Osteoblast (primary cell): Measurements from ENCODE around the gene GIMAP2. TPM values are rescaled to one million over a fixed set of nuclear protein-coding genes. Genes with fewer than 3 reads are reported as not detected.
A peak's percentile ranks its signal among the peaks of the same experiment; 100 is the strongest.

Experiments
- DNase-seq: peaks from one replicate; pipeline ENCODE4 v3.0.0; 2011; ENCODE audit warnings: low spot score, mixed read lengths; ENCODE audit not compliant: insufficient read length; ENCODE audit errors: missing footprints
- H2AFZ ChIP-seq: 2 replicates; pipeline ENCODE4 v1.6.0; 2011; ENCODE audit warnings: mild to moderate bottlenecking, low read length
- H3K27ac ChIP-seq: 2 replicates; pipeline ENCODE4 v1.5.1; 2011; ENCODE audit warnings: mild to moderate bottlenecking, low read depth, low read length, moderate library complexity
- H3K27me3 ChIP-seq: 2 replicates; pipeline ENCODE4 v1.6.0; 2012; ENCODE audit warnings: mild to moderate bottlenecking, control low read depth, inconsistent platforms, low read length, moderate library complexity; ENCODE audit not compliant: insufficient read depth
- H3K36me3 ChIP-seq: 2 replicates; pipeline ENCODE4 v1.5.1; 2011; ENCODE audit warnings: mild to moderate bottlenecking, low read length, control low read depth, moderate library complexity; ENCODE audit not compliant: insufficient read depth
- H3K4me1 ChIP-seq: 2 replicates; pipeline ENCODE4 v1.5.1; 2011; ENCODE audit warnings: mild to moderate bottlenecking, low read length, control low read depth, moderate library complexity; ENCODE audit not compliant: insufficient read depth
- H3K4me2 ChIP-seq: 2 replicates; pipeline ENCODE4 v1.6.0; 2011; ENCODE audit warnings: mild to moderate bottlenecking, low read length; ENCODE audit not compliant: insufficient read depth
- H3K4me3 ChIP-seq: fragments of 200-600 bp; sonication (generic); 3 replicates; pipeline ENCODE4 v1.5.1; 2012; ENCODE audit warnings: mild to moderate bottlenecking, low read length, inconsistent platforms; ENCODE audit not compliant: insufficient read depth
- H3K79me2 ChIP-seq: 2 replicates; pipeline ENCODE4 v1.6.0; 2012; ENCODE audit warnings: mild to moderate bottlenecking, low read length, control low read depth, inconsistent platforms; ENCODE audit not compliant: insufficient read depth
- H3K9me3 ChIP-seq: 2 replicates; pipeline ENCODE4 v1.5.1; 2011; ENCODE audit warnings: low read depth, low read length, control low read depth
- H4K20me1 ChIP-seq: 2 replicates; pipeline ENCODE4 v1.6.0; 2012; ENCODE audit warnings: mild to moderate bottlenecking, low read length, control low read depth; ENCODE audit not compliant: insufficient read depth
- total RNA-seq: library from RNA; depleted of rRNA; stranded (reverse); fragments of >200 nt; gene quantifications from 2 replicates; pipeline ENCODE4 v1.2.3, GENCODE V29; 2012
- TF ChIP-seq, protein P1 (sequence below): IDR thresholded peaks from 2 replicates; pipeline ENCODE4 v1.5.1; 2011; ENCODE audit warnings: mild to moderate bottlenecking, low read depth, low read length, moderate library complexity; ENCODE audit errors: extremely low read depth

Gene GIMAP2
- total RNA-seq, 1 donor = 9.4 TPM

DNA sequence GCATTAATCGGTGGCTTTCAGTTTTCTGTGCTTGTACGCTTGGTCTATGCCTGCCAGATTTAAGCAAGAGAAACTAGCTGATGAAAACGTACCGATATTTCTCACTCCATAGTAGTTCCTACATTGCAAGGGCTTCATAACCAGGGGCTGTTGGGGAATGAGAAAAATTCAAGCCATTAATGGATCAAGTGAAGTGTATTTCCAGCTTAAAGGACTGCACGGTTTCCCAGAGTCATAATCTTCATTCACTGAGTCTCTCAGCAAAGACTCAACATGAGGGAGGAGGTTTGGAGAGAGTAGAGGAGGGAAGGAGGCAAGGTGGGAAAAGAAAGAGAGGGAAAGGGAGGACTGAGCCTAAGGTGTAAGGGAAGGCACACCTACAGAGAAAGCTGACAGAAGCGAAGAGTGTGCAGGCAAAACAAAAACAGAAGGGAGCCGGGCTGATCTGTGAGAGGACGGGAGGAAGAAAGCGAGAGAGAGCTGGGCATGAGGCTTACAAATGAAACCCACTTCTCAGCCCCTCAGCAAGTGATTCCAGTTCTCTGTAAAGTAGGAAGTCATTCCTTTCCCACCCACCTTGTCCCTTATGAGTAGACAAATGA, 625 bp downstream of the GIMAP2 start:
- no peak for DNase-seq
- H2AFZ ChIP-seq = peak overlapping the region; percentile 76
- H3K27me3 ChIP-seq = no peaks in the 10 kb centered on the region
- no peaks in the 10 kb centered on the region for H3K36me3 ChIP-seq
- peak overlapping the region; percentile 75 for H3K4me2 ChIP-seq
- H3K9me3 ChIP-seq = no peaks in the 10 kb centered on the region
- TF ChIP-seq, protein P1, sequence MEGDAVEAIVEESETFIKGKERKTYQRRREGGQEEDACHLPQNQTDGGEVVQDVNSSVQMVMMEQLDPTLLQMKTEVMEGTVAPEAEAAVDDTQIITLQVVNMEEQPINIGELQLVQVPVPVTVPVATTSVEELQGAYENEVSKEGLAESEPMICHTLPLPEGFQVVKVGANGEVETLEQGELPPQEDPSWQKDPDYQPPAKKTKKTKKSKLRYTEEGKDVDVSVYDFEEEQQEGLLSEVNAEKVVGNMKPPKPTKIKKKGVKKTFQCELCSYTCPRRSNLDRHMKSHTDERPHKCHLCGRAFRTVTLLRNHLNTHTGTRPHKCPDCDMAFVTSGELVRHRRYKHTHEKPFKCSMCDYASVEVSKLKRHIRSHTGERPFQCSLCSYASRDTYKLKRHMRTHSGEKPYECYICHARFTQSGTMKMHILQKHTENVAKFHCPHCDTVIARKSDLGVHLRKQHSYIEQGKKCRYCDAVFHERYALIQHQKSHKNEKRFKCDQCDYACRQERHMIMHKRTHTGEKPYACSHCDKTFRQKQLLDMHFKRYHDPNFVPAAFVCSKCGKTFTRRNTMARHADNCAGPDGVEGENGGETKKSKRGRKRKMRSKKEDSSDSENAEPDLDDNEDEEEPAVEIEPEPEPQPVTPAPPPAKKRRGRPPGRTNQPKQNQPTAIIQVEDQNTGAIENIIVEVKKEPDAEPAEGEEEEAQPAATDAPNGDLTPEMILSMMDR = no peak
- H3K79me2 ChIP-seq = no peaks in the 10 kb centered on the region
- peak overlapping the region; percentile 62 for H3K4me3 ChIP-seq
- H3K27ac ChIP-seq = no peak overlapping the region
- H3K4me1 ChIP-seq = no peaks in the 10 kb centered on the region
- no peaks in the 10 kb centered on the region for H4K20me1 ChIP-seq

DNA sequence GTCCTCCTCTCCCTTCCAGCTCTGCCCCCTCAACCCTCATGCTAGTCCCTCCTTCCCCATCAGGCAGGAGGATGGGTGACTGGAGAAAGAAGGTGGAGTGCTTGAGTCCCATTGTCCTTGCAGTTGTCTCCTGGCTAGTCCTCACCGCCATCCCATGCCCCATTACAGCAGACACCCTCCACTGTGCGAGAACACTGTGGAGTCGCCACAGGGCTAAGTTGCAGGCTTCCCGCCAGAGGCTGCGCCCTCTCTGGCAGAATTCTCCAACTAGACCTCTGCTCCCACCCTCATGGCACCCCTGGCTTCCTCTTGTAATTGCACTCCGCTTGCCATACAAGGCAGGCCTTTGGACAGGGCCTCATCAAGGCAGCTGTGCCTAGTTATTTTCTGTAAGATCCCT, 3.1 kb downstream of the GIMAP2 start:
- Histone ChIP-seq H3K4me3 (no peak overlapping the region), H3K36me3 (no peaks in the 10 kb centered on the region), H3K4me1 (no peaks in the 10 kb centered on the region), H3K79me2 (no peaks in the 10 kb centered on the region), H3K9me3 (no peaks in the 10 kb centered on the region), H4K20me1 (no peaks in the 10 kb centered on the region), H3K4me2 (no peak overlapping the region), H3K27ac (no peak overlapping the region), H2AFZ (no peak overlapping the region), H3K27me3 (no peaks in the 10 kb centered on the region)
- TF ChIP-seq, protein P1 = no peak
- no peak for DNase-seq

DNA sequence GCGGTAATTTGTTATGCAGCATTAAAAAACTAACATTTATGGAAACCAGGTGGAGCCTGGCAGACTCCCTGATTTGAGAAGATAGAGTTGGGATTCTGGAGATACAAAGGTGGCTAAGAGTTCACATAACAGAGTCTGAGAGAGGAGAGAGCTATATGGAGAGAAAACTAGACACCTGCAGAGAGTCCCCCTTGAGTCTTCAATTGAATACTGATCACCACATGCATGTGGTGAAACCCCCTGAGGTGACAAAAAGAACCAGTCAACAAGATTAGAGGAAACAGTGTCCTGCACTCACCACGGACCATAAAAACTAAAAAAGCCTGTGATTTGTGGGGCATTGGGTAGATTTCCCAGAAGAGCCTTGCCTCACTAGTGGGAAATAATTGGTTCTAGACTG, 10.1 kb downstream of the GIMAP2 start:
- no peaks in the 10 kb centered on the region for H3K4me1 ChIP-seq
- no peaks in the 10 kb centered on the region for H4K20me1 ChIP-seq
- no peak overlapping the region for H2AFZ ChIP-seq
- no peaks in the 10 kb centered on the region for H3K9me3 ChIP-seq
- no peaks in the 10 kb centered on the region for H3K27me3 ChIP-seq
- no peaks in the 10 kb centered on the region for H3K79me2 ChIP-seq
- no peak for DNase-seq
- H3K4me3 ChIP-seq = no peak overlapping the region
- no peaks in the 10 kb centered on the region for H3K36me3 ChIP-seq
- H3K4me2 ChIP-seq = no peak overlapping the region
- TF ChIP-seq, protein P1 = no peak
- no peak overlapping the region for H3K27ac ChIP-seq

DNA sequence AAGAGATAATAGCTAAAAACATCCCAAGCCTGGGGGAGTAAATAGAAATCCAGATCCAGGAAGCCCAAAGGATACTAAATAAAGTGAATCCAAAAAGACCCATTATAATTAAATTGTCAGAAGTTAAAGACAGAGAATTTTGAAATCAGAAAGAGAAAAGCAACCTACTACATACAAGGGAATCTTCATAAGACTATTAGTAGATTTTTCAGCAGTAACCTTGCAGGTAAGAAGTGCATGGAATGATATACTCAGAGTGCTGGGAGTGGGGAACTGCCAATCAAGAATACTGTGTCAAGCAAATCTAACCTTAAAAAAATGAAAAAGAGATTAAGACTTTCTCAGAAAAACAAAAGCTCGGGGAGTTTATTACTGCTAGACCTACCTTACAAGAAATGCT, 17.7 kb downstream of the GIMAP2 start:
- Histone ChIP-seq H3K79me2 (no peaks in the 10 kb centered on the region), H3K4me3 (no peak overlapping the region), H3K27me3 (no peaks in the 10 kb centered on the region), H3K27ac (no peak overlapping the region), H3K4me1 (no peaks in the 10 kb centered on the region), H3K9me3 (no peaks in the 10 kb centered on the region), H3K4me2 (no peak overlapping the region), H3K36me3 (no peaks in the 10 kb centered on the region), H4K20me1 (no peaks in the 10 kb centered on the region), H2AFZ (no peak overlapping the region)
- TF ChIP-seq, protein P1 = no peak
- no peak for DNase-seq
